ENCODE results near the gene CD3D. TPM values are rescaled to one million over a fixed set of nuclear protein-coding genes. Genes with fewer than 3 reads are reported as not detected.

The CD3D gene
- total RNA-seq, 1 donor from 2014 or later, result not detected

DNA sequence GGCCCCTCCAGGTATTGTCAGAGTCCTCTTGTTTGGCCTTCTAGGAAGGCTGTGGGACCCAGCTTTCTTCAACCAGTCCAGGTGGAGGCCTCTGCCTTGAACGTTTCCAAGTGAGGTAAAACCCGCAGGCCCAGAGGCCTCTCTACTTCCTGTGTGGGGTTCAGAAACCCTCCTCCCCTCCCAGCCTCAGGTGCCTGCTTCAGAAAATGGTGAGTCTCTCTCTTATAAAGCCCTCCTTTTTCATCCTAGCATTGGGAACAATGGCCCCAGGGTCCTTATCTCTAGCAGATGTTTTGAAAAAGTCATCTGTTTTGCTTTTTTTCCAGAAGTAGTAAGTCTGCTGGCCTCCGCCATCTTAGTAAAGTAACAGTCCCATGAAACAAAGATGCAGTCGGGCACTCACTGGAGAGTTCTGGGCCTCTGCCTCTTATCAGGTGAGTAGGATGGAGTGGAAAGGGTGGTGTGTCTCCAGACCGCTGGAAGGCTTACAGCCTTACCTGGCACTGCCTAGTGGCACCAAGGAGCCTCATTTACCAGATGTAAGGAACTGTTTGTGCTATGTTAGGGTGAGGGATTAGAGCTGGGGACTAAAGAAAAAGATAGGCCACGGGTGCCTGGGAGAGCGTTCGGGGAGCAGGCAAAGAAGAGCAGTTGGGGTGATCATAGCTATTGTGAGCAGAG, 37.8 kb downstream of the CD3D start, which contains the start of gene CD3E:
TSS of gene CD3E (plus strand) at position 163 of the 681 bp plus-strand sequence. CDS start at position 386, 223 bp downstream.
- DNase-seq (ENCODE audit: extremely low read depth, low read depth, low spot score), result no peak

GRCh38 chr11:118304227-118304567, 38.3 kb downstream of the CD3D start:
- no peak for DNase-seq (ENCODE audit: extremely low read depth, low read depth, low spot score)

GRCh38 chr11:118301600-118302195, 40.8 kb downstream of the CD3D start:
- DNase-seq (ENCODE audit: extremely low read depth, low read depth, low spot score), result no peak

DNA sequence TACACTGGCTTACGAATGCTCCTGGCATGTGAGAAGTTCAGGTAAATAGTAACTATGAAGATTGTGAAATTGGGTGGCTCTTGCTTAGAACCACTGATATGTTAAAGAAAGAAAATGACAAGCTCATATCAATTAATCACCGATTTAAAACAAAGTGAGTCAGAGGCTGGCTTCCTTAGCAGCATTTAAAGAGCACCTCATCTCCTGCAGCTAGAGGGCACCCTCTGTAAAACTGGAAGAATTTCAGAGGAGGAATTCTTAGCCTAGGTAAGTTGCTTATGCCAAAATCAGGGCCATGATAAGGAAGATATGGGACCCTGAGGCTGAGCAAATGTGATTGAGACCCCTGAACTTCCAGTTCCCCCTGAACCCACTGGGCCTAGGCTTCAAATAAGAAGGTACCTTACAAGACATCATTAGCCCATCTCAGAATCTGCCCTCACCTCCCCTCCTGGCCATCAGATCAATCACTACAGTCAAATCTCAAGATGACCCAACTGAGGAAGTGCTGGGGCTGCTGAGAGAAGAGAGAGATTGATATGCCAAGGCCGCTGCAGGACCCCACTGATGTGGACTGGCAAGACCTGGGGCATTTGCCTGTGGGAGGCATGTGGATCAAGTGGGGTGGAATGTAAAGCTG, 46.6 kb downstream of the CD3D start:
- DNase-seq (ENCODE audit: extremely low read depth, low read depth, low spot score), result no peak

GRCh38 chr11:118295199-118295598, 47.3 kb downstream of the CD3D start:
- no peak for DNase-seq (ENCODE audit: extremely low read depth, low read depth, low spot score)

DNA sequence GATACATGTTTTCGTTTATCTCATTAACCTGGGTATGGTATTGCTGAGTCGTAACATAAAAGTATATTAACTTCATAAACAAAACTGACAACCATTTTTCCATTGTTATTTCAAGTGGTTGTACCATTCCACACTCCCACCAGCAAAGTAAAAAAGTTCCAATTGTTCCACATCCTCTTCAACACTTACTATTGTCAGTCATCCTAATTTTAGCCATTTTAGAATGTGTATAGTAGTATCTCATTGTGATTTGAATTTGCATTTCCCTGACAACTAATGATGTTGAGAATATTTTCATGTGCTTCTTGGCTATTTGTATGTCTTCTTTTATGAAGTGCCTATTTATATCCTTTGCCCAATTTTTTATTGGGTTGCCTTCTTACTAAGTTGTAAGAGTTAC, 48.5 kb downstream of the CD3D start:
- DNase-seq (ENCODE audit: extremely low read depth, low read depth, low spot score), result no peak

GRCh38 chr11:118291477-118292135, 50.9 kb downstream of the CD3D start:
- DNase-seq (ENCODE audit: extremely low read depth, low read depth, low spot score), result no peak

DNA sequence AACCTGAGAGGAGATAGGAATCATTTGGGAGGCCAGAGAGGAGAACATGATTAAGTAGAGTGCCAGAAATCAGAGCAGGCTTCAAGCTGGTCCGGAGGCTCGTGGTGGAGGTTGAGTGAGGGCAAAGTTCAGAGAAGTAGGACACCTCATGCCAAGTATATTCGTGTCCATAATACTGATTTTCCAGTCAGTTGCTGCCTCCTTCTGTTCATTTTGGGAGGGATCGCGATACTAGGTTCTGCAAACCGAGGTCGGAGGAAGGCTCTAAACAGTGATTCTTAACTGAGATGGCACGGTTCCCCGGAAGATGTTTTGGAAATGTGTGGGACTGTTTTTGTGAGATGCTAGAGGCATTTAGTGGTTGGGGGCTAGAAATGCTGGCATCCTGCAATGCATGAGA, 51.6 kb downstream of the CD3D start:
- DNase-seq (ENCODE audit: extremely low read depth, low read depth, low spot score), result no peak

DNA sequence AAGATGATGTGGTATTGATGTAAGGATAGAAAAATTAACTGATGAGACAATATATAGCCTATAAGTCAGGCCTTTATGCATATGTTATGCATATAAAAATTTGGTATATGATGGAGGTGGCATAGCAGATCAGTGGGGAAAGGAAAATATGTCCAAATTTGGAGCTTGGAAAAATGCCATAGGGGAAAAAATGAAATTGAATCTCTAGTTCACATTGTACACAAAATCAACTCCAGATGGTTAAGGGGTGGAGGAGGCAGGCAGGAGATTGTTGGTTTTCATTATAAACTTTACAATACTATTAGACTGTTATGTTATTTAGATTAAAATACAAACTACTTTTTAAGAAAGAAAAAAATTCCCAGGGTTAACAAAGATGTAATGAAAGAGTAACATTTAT, 53.1 kb downstream of the CD3D start:
- no peak for DNase-seq (ENCODE audit: extremely low read depth, low read depth, low spot score)

Other genes starting within 250 kb of the CD3D start
- gene SCN4B, start 189.9 kb downstream of the CD3D start, total RNA-seq, result 0.23 and 0.92 TPM in 2 replicates
- gene SCN2B, start 166.1 kb downstream of the CD3D start, total RNA-seq, result not detected in 2 replicates
- gene JAML, start 117.7 kb downstream of the CD3D start, total RNA-seq, result not detected in 2 replicates
- 4.1 and 4.7 TPM in 2 replicates for gene MPZL3, start 90.3 kb downstream of the CD3D start, total RNA-seq
- 9.7 and 31.9 TPM in 2 replicates for gene MPZL2, start 78.4 kb downstream of the CD3D start, total RNA-seq
- not detected in 2 replicates for gene CD3E, start 38.0 kb downstream of the CD3D start, total RNA-seq
- not detected in 2 replicates for gene CD3G, start 1.6 kb upstream of the CD3D start, total RNA-seq
- gene UBE4A, start 16.9 kb upstream of the CD3D start, total RNA-seq, result 37.0 and 40.3 TPM in 2 replicates
- 53.5 and 61.7 TPM in 2 replicates for gene ATP5MG, start 58.9 kb upstream of the CD3D start, total RNA-seq
- 49.5 and 79.9 TPM in 2 replicates for gene KMT2A, start 93.8 kb upstream of the CD3D start, total RNA-seq
- 2.5 and 2.6 TPM in 2 replicates for gene TTC36, start 184.8 kb upstream of the CD3D start, total RNA-seq
- 23.3 and 30.7 TPM in 2 replicates for gene TMEM25, start 188.5 kb upstream of the CD3D start, total RNA-seq
- gene IFT46, start 223.2 kb upstream of the CD3D start, total RNA-seq, result 23.0 and 30.6 TPM in 2 replicates
- gene ARCN1, start 229.7 kb upstream of the CD3D start, total RNA-seq, result 140 and 158 TPM in 2 replicates